Ishikawa (cell line): ENCODE data around the gene FGR.

ENCODE experiments used
- CEBPB ChIP-seq: IDR thresholded peaks from 2 replicates; pipeline ENCODE4 v1.6.1; 2012
- CREB1 ChIP-seq: IDR thresholded peaks from 2 replicates; pipeline ENCODE4 v1.6.1; 2012; ENCODE audit warnings: low read depth
- EGR1 ChIP-seq: IDR thresholded peaks from 2 replicates; pipeline ENCODE4 v1.6.1; 2012
- EP300 ChIP-seq: IDR thresholded peaks from 2 replicates; pipeline ENCODE4 v1.6.1; 2012; ENCODE audit warnings: borderline replicate concordance
- FOXM1 ChIP-seq: IDR thresholded peaks from 2 replicates; pipeline ENCODE4 v1.6.1; 2012; ENCODE audit warnings: low read depth, borderline replicate concordance
- NFIC ChIP-seq: IDR thresholded peaks from 2 replicates; pipeline ENCODE4 v1.6.1; 2012
- RAD21 ChIP-seq: IDR thresholded peaks from 2 replicates; pipeline ENCODE4 v1.6.1; 2012; ENCODE audit warnings: low read depth
- TAF1 ChIP-seq: IDR thresholded peaks from 2 replicates; pipeline ENCODE4 v1.6.1; 2012; ENCODE audit warnings: low read depth, mild to moderate bottlenecking
- TCF12 ChIP-seq: IDR thresholded peaks from 2 replicates; pipeline ENCODE4 v1.6.1; 2012; ENCODE audit warnings: low read depth
- TEAD4 ChIP-seq: IDR thresholded peaks from 2 replicates; pipeline ENCODE4 v1.6.1; 2012
- YY1 ChIP-seq: IDR thresholded peaks from 2 replicates; pipeline ENCODE4 v1.6.1; 2012; ENCODE audit warnings: low read depth
- ZBTB7A ChIP-seq: IDR thresholded peaks from 2 replicates; pipeline ENCODE4 v1.6.1; 2012; ENCODE audit warnings: low read depth
- TF ChIP-seq, protein P1 (sequence below): IDR thresholded peaks from 2 replicates; pipeline ENCODE4 v1.6.1; 2012
- TF ChIP-seq, protein P2 (sequence below): IDR thresholded peaks from 2 replicates; pipeline ENCODE4 v1.6.1; 2012; ENCODE audit warnings: low read depth, mild to moderate bottlenecking
- TF ChIP-seq, protein P3 (sequence below): IDR thresholded peaks from 2 replicates; pipeline ENCODE4 v1.6.1; 2012

The FGR gene

DNA sequence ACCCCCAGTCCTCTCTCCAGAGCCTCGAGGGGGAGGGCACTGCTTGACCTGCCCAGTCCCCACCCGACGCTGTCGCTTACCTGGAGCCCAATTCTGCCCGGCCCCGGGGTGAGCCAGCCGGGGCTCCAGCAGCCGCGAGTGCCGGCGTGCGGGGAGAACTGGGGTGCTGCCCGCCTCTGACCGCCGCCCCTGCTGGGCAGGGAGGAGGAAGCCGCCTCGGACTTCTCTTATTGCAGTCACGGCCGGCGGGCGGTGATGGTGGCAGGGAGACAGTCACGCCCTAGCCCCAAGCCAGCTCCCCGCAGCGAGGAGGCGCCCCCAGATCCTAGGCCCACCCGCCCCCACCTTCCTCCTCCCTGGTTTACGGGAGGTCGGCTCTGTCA, at the start of gene FGR:
Gene FGR, minus strand, starts transcription at position 201 of the 383 bp plus-strand sequence. CDS start 11,269 bp downstream, outside the sequence.
- TF ChIP-seq, protein P1, sequence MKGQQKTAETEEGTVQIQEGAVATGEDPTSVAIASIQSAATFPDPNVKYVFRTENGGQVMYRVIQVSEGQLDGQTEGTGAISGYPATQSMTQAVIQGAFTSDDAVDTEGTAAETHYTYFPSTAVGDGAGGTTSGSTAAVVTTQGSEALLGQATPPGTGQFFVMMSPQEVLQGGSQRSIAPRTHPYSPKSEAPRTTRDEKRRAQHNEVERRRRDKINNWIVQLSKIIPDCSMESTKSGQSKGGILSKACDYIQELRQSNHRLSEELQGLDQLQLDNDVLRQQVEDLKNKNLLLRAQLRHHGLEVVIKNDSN, result no peak
- TF ChIP-seq ZBTB7A, result no peak
- no peak for TF ChIP-seq TAF1
- no peak for TF ChIP-seq NFIC

DNA sequence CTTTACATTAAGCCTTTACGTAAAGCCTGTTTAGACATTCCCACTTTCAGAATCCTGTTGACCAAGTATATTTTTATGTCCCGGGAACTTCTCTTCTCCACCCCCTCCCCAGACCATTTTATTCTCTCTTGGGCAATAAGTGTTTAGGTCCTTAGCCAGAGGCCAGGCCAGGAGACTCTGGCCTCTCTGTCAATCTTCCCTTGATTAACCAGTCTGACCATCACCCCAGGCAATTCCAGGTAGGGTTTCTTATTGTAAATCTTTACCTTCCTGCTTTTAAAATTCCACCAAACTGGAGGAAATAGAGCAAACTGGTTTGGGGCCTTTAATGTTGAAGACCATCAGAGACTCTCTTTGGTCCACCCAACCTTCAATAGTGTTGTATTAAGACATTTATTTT, 49.2 kb upstream of the FGR start:
- TF ChIP-seq EP300 (no peak), EGR1 (no peak), TAF1 (no peak), NFIC (no peak), FOXM1 (no peak), CEBPB (no peak), YY1 (no peak), TEAD4 (no peak), CREB1 (no peak), TCF12 (no peak), RAD21 (no peak), ZBTB7A (no peak)
- TF ChIP-seq, protein P2, sequence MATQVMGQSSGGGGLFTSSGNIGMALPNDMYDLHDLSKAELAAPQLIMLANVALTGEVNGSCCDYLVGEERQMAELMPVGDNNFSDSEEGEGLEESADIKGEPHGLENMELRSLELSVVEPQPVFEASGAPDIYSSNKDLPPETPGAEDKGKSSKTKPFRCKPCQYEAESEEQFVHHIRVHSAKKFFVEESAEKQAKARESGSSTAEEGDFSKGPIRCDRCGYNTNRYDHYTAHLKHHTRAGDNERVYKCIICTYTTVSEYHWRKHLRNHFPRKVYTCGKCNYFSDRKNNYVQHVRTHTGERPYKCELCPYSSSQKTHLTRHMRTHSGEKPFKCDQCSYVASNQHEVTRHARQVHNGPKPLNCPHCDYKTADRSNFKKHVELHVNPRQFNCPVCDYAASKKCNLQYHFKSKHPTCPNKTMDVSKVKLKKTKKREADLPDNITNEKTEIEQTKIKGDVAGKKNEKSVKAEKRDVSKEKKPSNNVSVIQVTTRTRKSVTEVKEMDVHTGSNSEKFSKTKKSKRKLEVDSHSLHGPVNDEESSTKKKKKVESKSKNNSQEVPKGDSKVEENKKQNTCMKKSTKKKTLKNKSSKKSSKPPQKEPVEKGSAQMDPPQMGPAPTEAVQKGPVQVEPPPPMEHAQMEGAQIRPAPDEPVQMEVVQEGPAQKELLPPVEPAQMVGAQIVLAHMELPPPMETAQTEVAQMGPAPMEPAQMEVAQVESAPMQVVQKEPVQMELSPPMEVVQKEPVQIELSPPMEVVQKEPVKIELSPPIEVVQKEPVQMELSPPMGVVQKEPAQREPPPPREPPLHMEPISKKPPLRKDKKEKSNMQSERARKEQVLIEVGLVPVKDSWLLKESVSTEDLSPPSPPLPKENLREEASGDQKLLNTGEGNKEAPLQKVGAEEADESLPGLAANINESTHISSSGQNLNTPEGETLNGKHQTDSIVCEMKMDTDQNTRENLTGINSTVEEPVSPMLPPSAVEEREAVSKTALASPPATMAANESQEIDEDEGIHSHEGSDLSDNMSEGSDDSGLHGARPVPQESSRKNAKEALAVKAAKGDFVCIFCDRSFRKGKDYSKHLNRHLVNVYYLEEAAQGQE, result no peak
- TF ChIP-seq, protein P1, result no peak
- TF ChIP-seq, protein P3, sequence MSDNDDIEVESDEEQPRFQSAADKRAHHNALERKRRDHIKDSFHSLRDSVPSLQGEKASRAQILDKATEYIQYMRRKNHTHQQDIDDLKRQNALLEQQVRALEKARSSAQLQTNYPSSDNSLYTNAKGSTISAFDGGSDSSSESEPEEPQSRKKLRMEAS, result no peak

DNA sequence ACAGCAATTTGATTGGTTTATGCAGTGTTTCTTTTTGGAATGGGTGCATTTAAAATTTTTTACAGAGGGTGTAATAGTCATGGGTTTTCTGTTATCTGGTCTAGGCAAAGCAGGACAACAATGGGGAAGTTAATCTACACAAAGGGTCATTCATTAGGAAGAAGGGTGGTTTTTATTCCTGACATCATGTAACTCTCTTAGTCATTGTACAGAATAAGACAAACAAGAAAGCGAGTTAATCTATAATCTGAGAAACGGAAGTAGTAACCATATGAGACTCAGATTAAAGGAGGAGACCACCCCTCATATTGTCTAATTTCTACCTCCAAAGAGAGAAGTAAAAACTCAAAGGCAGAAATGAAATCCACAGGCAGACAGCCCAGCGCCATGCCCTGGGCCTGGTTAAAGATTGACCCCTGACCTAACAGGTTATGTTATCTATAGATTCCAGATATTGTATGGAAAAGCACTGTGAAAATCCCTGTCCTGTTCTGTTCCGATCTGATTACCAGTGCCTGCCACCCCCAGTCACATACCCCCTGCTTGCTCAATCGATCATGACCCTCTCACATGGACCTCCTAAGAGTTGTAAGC, 47.5 kb upstream of the FGR start:
- no peak for TF ChIP-seq EGR1
- TF ChIP-seq EP300, result no peak
- TF ChIP-seq, protein P3, result no peak
- TF ChIP-seq TCF12, result no peak
- no peak for TF ChIP-seq YY1
- TF ChIP-seq, protein P1, result no peak
- no peak for TF ChIP-seq CEBPB
- TF ChIP-seq ZBTB7A, result no peak
- TF ChIP-seq TEAD4, result no peak
- no peak for TF ChIP-seq CREB1
- no peak for TF ChIP-seq RAD21
- no peak for TF ChIP-seq NFIC
- TF ChIP-seq FOXM1, result no peak
- TF ChIP-seq TAF1, result no peak
- TF ChIP-seq, protein P2, result no peak

DNA sequence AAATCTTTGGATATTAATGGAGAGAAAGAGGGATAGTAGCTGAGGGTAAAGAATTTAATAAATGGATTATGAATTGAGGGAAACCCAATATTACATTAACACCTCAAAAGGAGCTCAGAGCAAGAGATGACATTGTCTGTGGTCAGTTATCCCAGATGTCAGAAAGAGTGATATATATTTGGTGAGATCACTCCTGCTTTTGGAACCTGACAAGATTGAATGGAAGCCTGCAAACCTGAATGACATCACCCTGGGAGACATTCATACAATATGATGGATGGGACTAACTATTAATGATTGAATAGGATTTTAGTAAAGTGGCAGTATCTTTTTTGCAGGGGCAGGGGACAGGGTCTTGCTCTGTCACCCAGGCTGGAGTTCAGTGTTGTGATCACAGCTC, 43.8 kb upstream of the FGR start:
- TF ChIP-seq TEAD4, result no peak
- no peak for TF ChIP-seq YY1
- TF ChIP-seq, protein P1, result no peak

DNA sequence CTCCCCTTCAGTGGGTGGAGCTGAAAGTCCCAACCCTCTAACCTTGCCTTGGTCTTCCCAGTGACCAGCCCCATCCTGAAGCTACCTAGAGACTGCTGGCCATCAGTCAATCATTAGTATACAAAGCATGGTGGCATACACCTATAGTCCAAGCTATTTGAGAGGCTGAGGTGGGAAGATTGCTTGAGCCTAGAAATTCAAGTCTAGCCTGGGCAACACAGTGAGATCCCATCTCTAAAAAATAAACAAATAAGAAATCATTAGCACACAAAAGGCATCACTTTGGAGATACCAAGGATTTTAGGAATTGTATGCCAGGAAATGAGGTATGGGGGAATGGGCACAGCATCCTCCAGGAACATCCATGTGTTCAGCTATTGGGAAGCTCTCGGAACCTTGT, 41.4 kb upstream of the FGR start:
- TF ChIP-seq, protein P1, result no peak

DNA sequence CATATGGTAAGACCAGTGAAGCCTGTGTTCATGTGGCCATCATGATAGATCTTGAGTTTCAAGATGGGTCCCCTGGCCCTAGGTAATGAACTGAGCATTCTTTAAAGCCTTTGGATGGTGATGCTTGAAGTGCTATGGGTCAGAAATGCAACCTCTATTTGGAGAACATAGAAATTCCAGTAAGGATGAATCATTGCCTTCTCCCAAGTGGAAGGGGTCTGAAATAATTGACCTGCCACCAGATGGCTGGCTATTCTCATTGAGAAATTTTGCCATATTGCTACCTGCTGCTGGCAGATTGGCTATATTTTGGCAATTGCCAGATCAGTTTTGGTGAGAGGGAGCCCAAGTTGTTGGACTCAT, 37.7 kb upstream of the FGR start:
- TF ChIP-seq EGR1, result no peak
- no peak for TF ChIP-seq TAF1
- TF ChIP-seq RAD21, result no peak
- no peak for TF ChIP-seq FOXM1
- TF ChIP-seq, protein P3, result no peak
- TF ChIP-seq, protein P1, result no peak
- TF ChIP-seq EP300, result no peak
- TF ChIP-seq ZBTB7A, result no peak
- TF ChIP-seq TCF12, result no peak
- TF ChIP-seq, protein P2, result no peak
- no peak for TF ChIP-seq NFIC
- no peak for TF ChIP-seq TEAD4
- TF ChIP-seq YY1, result no peak
- TF ChIP-seq CEBPB, result no peak
- TF ChIP-seq CREB1, result no peak
